DOHH2 (cell line): Measurements from ENCODE around the gene ZDHHC1.
"Not testable (repeated sequence)": the region's sequence is repeated elsewhere in the genome, so short reads cannot be mapped to it uniquely, and the experiment has no call there.

Experiments used
- H3F3A ChIP-seq: fragments of 200-600 bp; sonication (generic), shearing (Covaris generic); 2 replicates; pipeline ENCODE4 v1.6.0; 2016; ENCODE audit warnings: antibody characterized with exemption, mild to moderate bottlenecking; ENCODE audit not compliant: control insufficient read depth, insufficient read depth
- H3K27ac ChIP-seq: fragments of 200-600 bp; sonication (generic); 2 replicates; pipeline ENCODE4 v1.5.1; 2014; ENCODE audit warnings: low read depth, mild to moderate bottlenecking, low read length, moderate library complexity
- H3K27me3 ChIP-seq: fragments of 200-600 bp; sonication (generic); 2 replicates; pipeline ENCODE4 v1.6.1; 2014; ENCODE audit warnings: mild to moderate bottlenecking, low read length, mixed read lengths; ENCODE audit not compliant: control insufficient read depth
- H3K36me3 ChIP-seq: fragments of 200-600 bp; sonication (generic); 2 replicates; pipeline ENCODE4 v1.6.1; 2014; ENCODE audit warnings: mild to moderate bottlenecking, low read length, moderate library complexity, mixed read lengths; ENCODE audit not compliant: control insufficient read depth
- H3K4me1 ChIP-seq: fragments of 200-600 bp; sonication (generic); 2 replicates; pipeline ENCODE4 v1.6.1; 2014; ENCODE audit warnings: mild to moderate bottlenecking, low read length, mixed read lengths; ENCODE audit not compliant: control insufficient read depth
- H3K4me2 ChIP-seq: fragments of 200-600 bp; sonication (generic); 2 replicates; pipeline ENCODE4 v1.6.0; 2014; ENCODE audit warnings: mild to moderate bottlenecking, low read length, moderate library complexity
- H3K4me3 ChIP-seq: fragments of 200-600 bp; sonication (generic); 2 replicates; pipeline ENCODE4 v1.5.1; 2014; ENCODE audit warnings: mild to moderate bottlenecking, low read length, mixed read lengths
- H3K79me2 ChIP-seq: fragments of 200-600 bp; sonication (generic); 2 replicates; pipeline ENCODE4 v1.6.1; 2014; ENCODE audit warnings: mild to moderate bottlenecking, low read length, mixed read lengths; ENCODE audit not compliant: control insufficient read depth
- H3K9me2 ChIP-seq: fragments of 200-600 bp; sonication (generic); replicated peaks from 2 replicates; pipeline ENCODE4 v1.6.1; 2014; ENCODE audit warnings: mild to moderate bottlenecking, low read length, mixed read lengths; ENCODE audit not compliant: control insufficient read depth
- H3K9me3 ChIP-seq: fragments of 200-600 bp; sonication (generic); 2 replicates; pipeline ENCODE4 v1.6.1; 2014; ENCODE audit warnings: antibody characterized with exemption, low read length, mixed read lengths; ENCODE audit not compliant: control insufficient read depth, insufficient read depth
- H4K20me1 ChIP-seq: fragments of 200-600 bp; sonication (generic); 2 replicates; pipeline ENCODE4 v1.6.0; 2014; ENCODE audit warnings: low read depth, mild to moderate bottlenecking, antibody characterized with exemption, low read length, moderate library complexity; ENCODE audit not compliant: control insufficient read depth, insufficient read depth
- EZH2phosphoT487 ChIP-seq: fragments of 200-600 bp; sonication (generic); IDR thresholded peaks from 2 replicates; pipeline ENCODE4 v1.6.1; 2017; ENCODE audit warnings: borderline replicate concordance, mild to moderate bottlenecking, antibody characterized with exemption, low read length, moderate library complexity, mixed read lengths
- TF ChIP-seq, protein P1 (sequence below): fragments of 200-600 bp; sonication (generic); IDR thresholded peaks from one replicate; pipeline ENCODE4 v1.5.1; 2014; ENCODE audit warnings: antibody characterized with exemption, mild to moderate bottlenecking, low read depth, low read length; ENCODE audit not compliant: poor library complexity, severe bottlenecking

Gene ZDHHC1

GRCh38 chr16:67364600-67365235 is 51.6 kb downstream of the ZDHHC1 start:
- Histone ChIP-seq H3K4me3 (no peak overlapping the region), H3K9me3 (peaks cover under 1% of the 10 kb centered on the region; the same call in 1 of the 2 replicates), H3K27ac (no peak overlapping the region)

GRCh38 chr16:67361038-67361437 is 55.2 kb downstream of the ZDHHC1 start:
- no peak for TF ChIP-seq EZH2phosphoT487
- TF ChIP-seq, protein P1, sequence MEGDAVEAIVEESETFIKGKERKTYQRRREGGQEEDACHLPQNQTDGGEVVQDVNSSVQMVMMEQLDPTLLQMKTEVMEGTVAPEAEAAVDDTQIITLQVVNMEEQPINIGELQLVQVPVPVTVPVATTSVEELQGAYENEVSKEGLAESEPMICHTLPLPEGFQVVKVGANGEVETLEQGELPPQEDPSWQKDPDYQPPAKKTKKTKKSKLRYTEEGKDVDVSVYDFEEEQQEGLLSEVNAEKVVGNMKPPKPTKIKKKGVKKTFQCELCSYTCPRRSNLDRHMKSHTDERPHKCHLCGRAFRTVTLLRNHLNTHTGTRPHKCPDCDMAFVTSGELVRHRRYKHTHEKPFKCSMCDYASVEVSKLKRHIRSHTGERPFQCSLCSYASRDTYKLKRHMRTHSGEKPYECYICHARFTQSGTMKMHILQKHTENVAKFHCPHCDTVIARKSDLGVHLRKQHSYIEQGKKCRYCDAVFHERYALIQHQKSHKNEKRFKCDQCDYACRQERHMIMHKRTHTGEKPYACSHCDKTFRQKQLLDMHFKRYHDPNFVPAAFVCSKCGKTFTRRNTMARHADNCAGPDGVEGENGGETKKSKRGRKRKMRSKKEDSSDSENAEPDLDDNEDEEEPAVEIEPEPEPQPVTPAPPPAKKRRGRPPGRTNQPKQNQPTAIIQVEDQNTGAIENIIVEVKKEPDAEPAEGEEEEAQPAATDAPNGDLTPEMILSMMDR, result no peak
- H3K79me2 ChIP-seq, result no peaks in the 10 kb centered on the region

More at GRCh38 chr16:67364600-67365235, 51.6 kb downstream of the ZDHHC1 start:
- Histone ChIP-seq H4K20me1 (no peaks in the 10 kb centered on the region), H3K27me3 (peaks cover 40% of the 10 kb centered on the region), H3K4me1 (peaks cover 7% of the 10 kb centered on the region), H3K79me2 (no peaks in the 10 kb centered on the region), H3F3A (0 out of 2 replicates have a peak, but pooled peaks cover 2% of the 10 kb centered on the region), H3K36me3 (no peaks in the 10 kb centered on the region), H3K9me2 (no peaks in the 10 kb centered on the region), H3K4me2 (no peak overlapping the region)
- TF ChIP-seq, protein P1, result no peak
- TF ChIP-seq EZH2phosphoT487, result no peak

GRCh38 chr16:67359540-67360269 is 56.6 kb downstream of the ZDHHC1 start:
- not testable (repeated sequence) for H3K4me3 ChIP-seq, H4K20me1 ChIP-seq, H3K36me3 ChIP-seq, H3K4me1 ChIP-seq, H3K27ac ChIP-seq, H3K79me2 ChIP-seq, H3F3A ChIP-seq, H3K9me2 ChIP-seq, H3K4me2 ChIP-seq, H3K9me3 ChIP-seq
- peaks cover 46% of the 10 kb centered on the region for H3K27me3 ChIP-seq

More at GRCh38 chr16:67361038-67361437, 55.2 kb downstream of the ZDHHC1 start:
- H3K4me3 ChIP-seq, result no peak overlapping the region
- H3K4me2 ChIP-seq, result no peak overlapping the region
- H3K9me2 ChIP-seq, result no peaks in the 10 kb centered on the region
- H3K4me1 ChIP-seq, result peaks cover 7% of the 10 kb centered on the region
- H3K9me3 ChIP-seq, result no peaks in the 10 kb centered on the region
- H3K27me3 ChIP-seq, result peaks cover 50% of the 10 kb centered on the region
- H4K20me1 ChIP-seq, result no peaks in the 10 kb centered on the region
- no peaks in the 10 kb centered on the region for H3K36me3 ChIP-seq
- H3K27ac ChIP-seq, result no peak overlapping the region
- H3F3A ChIP-seq, result 0 out of 2 replicates have a peak, but pooled peaks cover 2% of the 10 kb centered on the region

GRCh38 chr16:67357561-67357960 is 58.7 kb downstream of the ZDHHC1 start:
- H3K36me3 ChIP-seq, result no peaks in the 10 kb centered on the region
- no peaks in the 10 kb centered on the region for H4K20me1 ChIP-seq
- no peak overlapping the region for H3K27ac ChIP-seq
- no peaks in the 10 kb centered on the region for H3K9me2 ChIP-seq
- H3K27me3 ChIP-seq, result peaks cover 36% of the 10 kb centered on the region
- H3K9me3 ChIP-seq, result no peaks in the 10 kb centered on the region
- no peaks in the 10 kb centered on the region for H3K4me1 ChIP-seq
- H3F3A ChIP-seq, result no peaks in the 10 kb centered on the region
- H3K4me2 ChIP-seq, result no peak overlapping the region
- no peak overlapping the region for H3K4me3 ChIP-seq
- H3K79me2 ChIP-seq, result no peaks in the 10 kb centered on the region
- TF ChIP-seq, protein P1, result no peak
- TF ChIP-seq EZH2phosphoT487, result no peak
